Right cardiac atrium (tissue), 5 donors: ENCODE measurements around the gene ADAMTS17. TPM values are rescaled to one million over a fixed set of nuclear protein-coding genes. Genes with fewer than 3 reads are reported as not detected.
"Not testable (repeated sequence)": the region's sequence is repeated elsewhere in the genome, so short reads cannot be mapped to it uniquely, and the experiment has no call there.

Experiments
- ATAC-seq, 2 donors: fragments of 200-7000 bp; cut with Tn5 transposase; one replicate each; pipeline versions ENCODE4 v1.8.0 to v1.9.1; 2020; ENCODE audit warnings: moderate library complexity in 2 of 2, mild to moderate bottlenecking in 1 of 2
- DNase-seq, 3 donors: peaks; one replicate each; pipeline ENCODE4 v3.0.0-alpha.2; 2020
- H3K27ac ChIP-seq: one replicate; pipeline ENCODE4 v1.5.1; 2013; ENCODE audit warnings: mild to moderate bottlenecking, low read length, control low read depth, moderate library complexity
- H3K27me3 ChIP-seq: one replicate; pipeline ENCODE4 v1.6.1; 2013; ENCODE audit not compliant: control insufficient read depth, insufficient read depth
- H3K4me1 ChIP-seq: one replicate; pipeline ENCODE4 v1.6.1; 2013; ENCODE audit warnings: low read length; ENCODE audit not compliant: control insufficient read depth, insufficient read depth
- H3K4me3 ChIP-seq: one replicate; pipeline ENCODE4 v1.5.1; 2013; ENCODE audit warnings: low read length, control low read depth
- H3K9me3 ChIP-seq: one replicate; pipeline ENCODE4 v1.6.1; 2013; ENCODE audit warnings: low read length; ENCODE audit not compliant: control insufficient read depth
- WGBS: extraction: QIAGEN DNeasy Blood & Tissue Kit; methylation state at CpG from one replicate; pipeline ENCODE4 v1.1.7; 2013; 5-methylcytosine and 5-hydroxymethylcytosine counted together
- intact Hi-C, 4 donors: fragments of 100-400 bp; cut with DNase I; formaldehyde crosslinking; loops; one replicate each; pipeline versions ENCODE4 v1.11.0 to v1.14.0; 2022 to 2023
- polyA plus RNA-seq: library from polyadenylated mRNA; stranded (reverse); fragments of 200-250 nt; gene quantifications from one replicate; pipeline ENCODE4 v1.2.3, GENCODE V29; 2013
- total RNA-seq, 4 donors: library from RNA; stranded (reverse); fragmentation: NEBNext Ultra II Directional; extraction: Animal tissue kit (Norgen Biotek cat#: 25700); gene quantifications; one replicate each; pipeline ENCODE4 v1.2.1, GENCODE V29; 2021
- donor health status: healthy with polysubstance abuse.
- donor health status: DM: no; HTN: yes; CAD: no.
- donor health status: DM: no; HTN: no; CAD: no.
- donor health status: DM: no; HTN: yes; CAD: no; lungs with severe emphysema.
- donor health status: DM: yes; HTN: yes; CAD: no.

The ADAMTS17 gene
- total and polyA plus RNA-seq, 5 donors: 1.2 to 6.5 (median 2.6) TPM

DNA sequence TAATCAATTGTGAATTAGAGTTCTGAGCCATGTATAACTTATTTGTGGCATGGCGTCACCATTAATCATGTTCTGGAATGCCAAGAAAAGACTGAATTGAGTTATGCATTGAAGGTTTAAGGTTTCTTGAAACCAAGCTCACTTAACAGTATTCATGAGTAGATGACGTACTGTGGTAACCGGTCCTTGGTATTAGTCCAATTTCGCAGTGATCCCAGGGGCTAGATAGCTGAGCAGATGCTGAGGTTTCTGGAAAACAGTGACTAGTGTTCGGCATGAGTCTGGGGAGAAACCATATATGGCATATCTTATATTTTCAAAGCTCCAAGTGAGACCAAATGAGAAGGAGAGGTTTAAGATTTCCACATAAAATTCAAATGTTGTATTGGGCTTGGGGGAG, 390.3 kb downstream of the ADAMTS17 start:
- Histone ChIP-seq H3K4me1 (no peaks in the 10 kb centered on the region), H3K27me3 (no peaks in the 10 kb centered on the region), H3K9me3 (no peaks in the 10 kb centered on the region), H3K4me3 (no peak overlapping the region), H3K27ac (no peak overlapping the region)
- ATAC-seq: no peak
- intact Hi-C loops: loop anchor here in 1 of 4 donors (10.0 kb wide), 1 partner anchor 383 kb away; no protein-coding TSS in a partner anchor
- DNase-seq: no peak
- WGBS: 64% methylated on average over 5 of the region's 5 CpGs

DNA sequence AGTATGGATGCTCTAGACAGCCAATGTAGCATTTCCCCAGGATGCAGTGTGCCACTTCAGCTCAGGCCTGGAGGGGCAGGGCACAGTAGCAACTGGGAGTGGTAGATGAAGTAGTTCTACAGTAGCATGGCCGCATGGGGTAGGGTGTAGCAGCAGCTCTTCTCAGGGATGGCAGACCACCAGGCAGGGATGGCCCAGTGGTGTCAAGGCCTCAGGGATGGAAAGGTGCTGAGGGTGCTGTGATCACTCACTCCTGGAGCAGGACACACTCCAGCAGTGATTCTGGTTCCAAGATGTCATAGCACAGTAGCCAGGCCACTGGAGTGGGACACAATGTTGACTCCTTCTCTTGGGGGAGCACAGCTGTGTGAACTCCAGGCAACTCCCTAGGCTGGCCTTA, 397.6 kb downstream of the ADAMTS17 start:
- no peak overlapping the region for H3K4me3 ChIP-seq
- no peaks in the 10 kb centered on the region for H3K9me3 ChIP-seq
- no peaks in the 10 kb centered on the region for H3K4me1 ChIP-seq
- no peak overlapping the region for H3K27ac ChIP-seq
- no peak for DNase-seq
- 97% methylated on average over 1 of the region's 1 CpG for WGBS
- no peaks in the 10 kb centered on the region for H3K27me3 ChIP-seq
- intact Hi-C loops: no loop called here
- ATAC-seq: no peak

DNA sequence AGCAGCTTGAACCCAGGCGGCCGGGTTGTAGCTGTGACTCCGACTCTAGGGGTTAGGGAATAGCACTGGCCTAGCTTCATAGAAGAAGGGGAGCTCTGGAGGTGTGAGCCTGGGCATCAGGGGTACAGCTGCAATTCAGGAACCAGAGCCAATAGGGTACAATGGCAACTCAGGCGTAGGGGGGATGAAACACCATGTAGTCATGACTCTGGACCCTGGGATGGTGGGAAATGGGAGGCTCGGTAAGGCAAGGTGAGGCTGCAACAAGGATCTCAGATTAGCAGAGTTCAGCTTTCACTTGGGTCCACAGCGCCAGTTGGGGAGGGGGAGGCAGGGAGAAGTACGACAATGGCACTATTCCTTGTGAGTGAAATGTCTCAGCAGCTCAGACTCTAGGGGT, 398.3 kb downstream of the ADAMTS17 start:
- intact Hi-C loops: no loop called here
- WGBS: 94% methylated on average over 7 of the region's 7 CpGs
- ATAC-seq (no peak), DNase-seq (no peak)
- Histone ChIP-seq H3K27me3 (no peaks in the 10 kb centered on the region), H3K4me3 (no peak overlapping the region), H3K9me3 (no peaks in the 10 kb centered on the region), H3K27ac (no peak overlapping the region), H3K4me1 (no peaks in the 10 kb centered on the region)

DNA sequence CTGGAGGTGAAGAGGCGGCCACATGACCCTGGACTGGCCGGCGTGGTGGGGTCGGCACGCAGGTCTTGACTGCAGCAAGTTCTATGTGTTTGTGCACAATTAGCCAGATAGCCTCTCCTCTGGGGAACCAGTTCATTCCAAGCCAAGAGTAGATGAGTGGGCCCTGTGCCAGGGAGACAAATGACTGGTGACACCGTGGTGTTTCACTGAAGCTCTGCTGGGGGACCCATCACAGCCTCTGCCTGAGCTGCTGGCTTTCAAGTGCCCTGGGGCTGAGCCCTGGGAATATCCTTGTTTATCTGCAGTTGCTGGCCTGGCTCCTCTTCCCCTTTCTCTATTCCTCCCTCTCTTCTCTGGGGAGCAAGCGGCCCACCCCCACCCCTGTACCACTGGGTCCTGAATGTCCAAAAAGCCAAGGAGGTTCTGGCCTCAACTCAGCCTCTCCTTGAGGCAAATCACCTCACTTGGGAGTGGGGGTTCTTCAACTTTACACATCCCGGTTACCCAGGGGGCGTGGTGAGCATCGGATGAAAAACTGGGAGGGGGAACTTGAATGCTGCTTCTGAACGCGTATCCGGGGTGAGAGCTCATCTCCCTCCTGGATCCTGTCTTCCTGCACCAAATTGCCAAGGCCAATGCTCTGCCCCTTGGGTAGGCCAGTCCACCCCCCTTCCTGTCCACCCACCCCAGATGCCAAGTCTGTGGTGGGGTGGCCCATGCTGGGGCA, 408.9 kb downstream of the ADAMTS17 start:
- ATAC-seq (no peak), DNase-seq (peak in 2 of 3 donors; percentile 73 to 78)
- 60% methylated on average over 13 of the region's 13 CpGs for WGBS
- intact Hi-C loops: loop anchor here in 2 of 4 donors (5.0 to 10.0 kb wide), 3 partner anchors 202 to 412 kb away; partner anchors contain the start of gene ADAMTS17 (in 1 of the 2)
- H3K27ac ChIP-seq: no peak overlapping the region
- no peaks in the 10 kb centered on the region for H3K9me3 ChIP-seq
- no peak overlapping the region for H3K4me3 ChIP-seq
- H3K27me3 ChIP-seq: no peaks in the 10 kb centered on the region
- peaks cover 2% of the 10 kb centered on the region for H3K4me1 ChIP-seq

DNA sequence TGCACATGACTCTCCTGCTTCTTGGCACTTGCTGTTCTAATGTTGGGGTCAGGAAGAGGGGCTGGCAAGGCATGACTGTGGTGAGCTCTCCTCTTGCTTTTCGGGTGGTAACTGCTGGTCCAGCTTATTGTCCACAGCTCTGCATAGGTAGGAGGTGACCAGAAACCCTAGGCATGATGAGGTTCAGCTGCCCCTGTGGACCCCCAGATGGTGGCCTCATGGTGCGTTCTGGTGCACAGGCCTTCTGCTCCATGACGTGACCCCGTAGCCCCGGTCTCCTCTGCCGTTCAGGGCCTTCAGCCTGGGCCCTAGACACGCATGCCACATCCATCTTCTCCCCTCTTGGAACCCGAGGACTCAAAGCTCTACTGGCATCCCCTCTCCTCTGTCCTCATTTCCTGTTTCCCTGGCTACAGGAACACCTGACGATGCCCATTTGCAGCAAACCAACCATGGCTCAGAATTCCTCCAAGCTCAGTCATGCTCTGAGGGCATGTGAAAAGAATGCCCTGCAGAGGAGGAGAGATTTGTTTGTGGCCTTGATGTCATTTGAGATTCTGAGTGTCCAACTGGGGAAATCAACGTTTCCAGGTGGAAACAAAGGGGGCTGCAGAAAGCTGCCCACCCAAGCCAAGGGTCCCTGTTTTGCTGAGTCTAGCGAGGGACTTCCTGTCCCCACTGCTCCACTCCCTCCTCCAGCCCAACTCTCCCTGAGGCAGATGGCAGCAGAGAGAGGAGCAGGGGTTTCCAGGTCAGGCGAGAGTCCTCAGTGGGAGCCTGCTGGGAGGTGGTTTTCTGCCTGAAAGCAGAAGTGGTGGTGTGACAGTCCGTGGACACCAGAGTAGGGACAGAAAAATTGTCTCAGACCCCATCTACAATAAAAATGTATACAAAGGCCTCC, 409.8 kb downstream of the ADAMTS17 start:
- DNase-seq (no peak), ATAC-seq (no peak)
- H3K27ac ChIP-seq: no peak overlapping the region
- no peaks in the 10 kb centered on the region for H3K27me3 ChIP-seq
- H3K4me1 ChIP-seq: peaks cover 2% of the 10 kb centered on the region
- H3K4me3 ChIP-seq: no peak overlapping the region
- H3K9me3 ChIP-seq: no peaks in the 10 kb centered on the region
- intact Hi-C loops: loop anchor here in 2 of 4 donors (5.0 to 10.0 kb wide), 3 partner anchors 203 to 413 kb away; partner anchors contain the start of gene ADAMTS17 (in 1 of the 2)
- whole genome bisulfite sequencing: 87% methylated on average over 13 of the region's 13 CpGs

DNA sequence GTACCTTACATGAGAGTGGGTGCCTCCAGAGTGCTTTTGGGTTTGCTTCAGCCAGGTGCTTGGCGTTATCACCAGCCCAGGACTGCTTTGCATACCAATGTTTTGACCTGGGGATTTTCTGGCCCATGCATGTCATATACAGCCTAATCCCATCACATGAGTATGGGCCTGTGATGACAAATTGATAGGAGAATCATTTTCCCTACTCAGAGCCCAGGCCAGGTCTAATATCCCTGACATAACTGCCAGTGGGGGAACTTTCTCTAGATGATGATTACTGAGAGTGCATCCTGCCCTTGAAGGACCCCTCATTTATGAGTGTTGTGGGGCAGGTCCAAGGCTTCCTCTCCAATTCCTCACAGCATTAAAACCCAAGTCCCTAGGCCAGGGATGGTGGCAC, 411.1 kb downstream of the ADAMTS17 start:
- Histone ChIP-seq H3K4me3 (no peak overlapping the region), H3K9me3 (no peaks in the 10 kb centered on the region), H3K27ac (no peak overlapping the region), H3K27me3 (no peaks in the 10 kb centered on the region), H3K4me1 (peaks cover 5% of the 10 kb centered on the region)
- DNase-seq (no peak), ATAC-seq (no peak)
- intact Hi-C loops: loop anchor here in 2 of 4 donors (5.0 to 10.0 kb wide), 3 partner anchors 204 to 414 kb away; partner anchors contain the start of gene ADAMTS17 (in 1 of the 2)
- 92% methylated on average over 1 of the region's 1 CpG for WGBS

DNA sequence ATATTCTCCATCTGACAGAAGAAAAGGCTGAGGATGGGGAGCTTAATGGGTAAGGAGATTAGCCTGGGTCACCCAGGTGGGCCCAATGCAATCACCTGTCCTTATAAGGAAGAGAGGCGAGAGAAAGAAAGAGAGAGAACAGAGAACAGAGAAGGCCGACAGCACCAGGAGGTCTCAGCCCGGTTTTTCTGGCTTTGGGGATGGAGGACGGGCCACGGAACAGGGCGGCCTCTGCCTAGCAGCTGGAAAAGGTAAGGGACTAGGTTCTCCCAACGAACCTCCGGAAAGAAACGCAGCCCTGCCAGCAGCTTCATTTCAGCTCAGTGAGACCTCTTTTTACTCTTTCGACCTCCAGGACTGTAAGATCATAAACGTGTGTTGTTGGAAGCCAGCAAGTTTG, 412.5 kb downstream of the ADAMTS17 start:
- H3K27me3 ChIP-seq: no peaks in the 10 kb centered on the region
- intact Hi-C loops: no loop called here
- peaks cover 5% of the 10 kb centered on the region for H3K4me1 ChIP-seq
- no peak for ATAC-seq
- H3K4me3 ChIP-seq: no peak overlapping the region
- DNase-seq: peak in 1 of 3 donors; percentile 59
- no peaks in the 10 kb centered on the region for H3K9me3 ChIP-seq
- H3K27ac ChIP-seq: no peak overlapping the region
- WGBS: 87% methylated on average over 11 of the region's 11 CpGs

DNA sequence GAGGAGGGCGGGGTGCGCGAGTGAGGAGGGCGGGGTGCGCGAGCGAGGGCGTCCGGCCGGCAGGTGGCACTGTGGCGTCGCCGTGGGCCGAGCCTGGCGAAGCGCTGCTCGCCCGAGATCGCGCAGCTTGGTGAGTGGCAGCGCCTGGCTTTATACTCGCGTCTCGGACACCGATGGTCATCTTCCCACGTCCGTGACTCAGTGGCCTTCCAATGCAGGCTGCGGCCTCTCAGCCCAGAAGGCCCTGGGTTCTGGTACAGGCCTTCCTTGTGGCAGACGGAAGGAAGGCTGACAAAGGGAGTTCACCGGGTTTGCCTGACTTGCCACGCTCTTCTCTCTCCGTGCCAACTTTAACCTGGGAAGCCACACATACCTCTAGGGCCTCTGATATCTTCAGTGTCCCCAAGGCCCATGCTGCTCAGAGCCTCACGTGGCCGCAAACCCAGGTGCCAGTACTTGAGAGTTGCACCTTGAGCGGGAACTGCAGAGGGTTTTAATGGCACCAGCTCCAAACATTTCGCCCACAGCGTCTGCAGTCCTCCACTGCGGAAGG, 413.3 kb downstream of the ADAMTS17 start:
- peak overlapping the region; percentile 40 for H3K4me3 ChIP-seq
- 7% methylated on average over 36 of the region's 38 CpGs for WGBS
- intact Hi-C loops: no loop called here
- DNase-seq (peak; percentile 78 to 95 (median 95)), ATAC-seq (peak; percentile 86 to 92)
- H3K27me3 ChIP-seq: no peaks in the 10 kb centered on the region
- H3K27ac ChIP-seq: peak overlapping the region; percentile 19
- H3K9me3 ChIP-seq: no peaks in the 10 kb centered on the region
- peaks cover 5% of the 10 kb centered on the region for H3K4me1 ChIP-seq

DNA sequence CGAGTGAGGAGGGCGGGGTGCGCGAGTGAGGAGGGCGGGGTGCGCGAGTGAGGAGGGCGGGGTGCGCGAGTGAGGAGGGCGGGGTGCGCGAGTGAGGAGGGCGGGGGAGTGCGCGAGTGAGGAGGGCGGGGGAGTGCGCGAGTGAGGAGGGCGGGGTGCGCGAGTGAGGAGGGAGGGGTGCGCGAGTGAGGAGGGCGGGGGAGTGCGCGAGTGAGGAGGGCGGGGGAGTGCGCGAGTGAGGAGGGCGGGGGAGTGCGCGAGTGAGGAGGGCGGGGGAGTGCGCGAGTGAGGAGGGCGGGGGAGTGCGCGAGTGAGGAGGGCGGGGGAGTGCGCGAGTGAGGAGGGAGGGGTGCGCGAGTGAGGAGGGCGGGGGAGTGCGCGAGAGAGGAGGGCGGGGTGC, 415.2 kb downstream of the ADAMTS17 start:
- no CpG with 5 or more reads among the region's 48 CpGs for WGBS
- ATAC-seq, H3K9me3 ChIP-seq, H3K27ac ChIP-seq, H3K27me3 ChIP-seq, H3K4me1 ChIP-seq, DNase-seq, intact Hi-C loops: not testable (repeated sequence)
- H3K4me3 ChIP-seq: peak overlapping the region; percentile 47

DNA sequence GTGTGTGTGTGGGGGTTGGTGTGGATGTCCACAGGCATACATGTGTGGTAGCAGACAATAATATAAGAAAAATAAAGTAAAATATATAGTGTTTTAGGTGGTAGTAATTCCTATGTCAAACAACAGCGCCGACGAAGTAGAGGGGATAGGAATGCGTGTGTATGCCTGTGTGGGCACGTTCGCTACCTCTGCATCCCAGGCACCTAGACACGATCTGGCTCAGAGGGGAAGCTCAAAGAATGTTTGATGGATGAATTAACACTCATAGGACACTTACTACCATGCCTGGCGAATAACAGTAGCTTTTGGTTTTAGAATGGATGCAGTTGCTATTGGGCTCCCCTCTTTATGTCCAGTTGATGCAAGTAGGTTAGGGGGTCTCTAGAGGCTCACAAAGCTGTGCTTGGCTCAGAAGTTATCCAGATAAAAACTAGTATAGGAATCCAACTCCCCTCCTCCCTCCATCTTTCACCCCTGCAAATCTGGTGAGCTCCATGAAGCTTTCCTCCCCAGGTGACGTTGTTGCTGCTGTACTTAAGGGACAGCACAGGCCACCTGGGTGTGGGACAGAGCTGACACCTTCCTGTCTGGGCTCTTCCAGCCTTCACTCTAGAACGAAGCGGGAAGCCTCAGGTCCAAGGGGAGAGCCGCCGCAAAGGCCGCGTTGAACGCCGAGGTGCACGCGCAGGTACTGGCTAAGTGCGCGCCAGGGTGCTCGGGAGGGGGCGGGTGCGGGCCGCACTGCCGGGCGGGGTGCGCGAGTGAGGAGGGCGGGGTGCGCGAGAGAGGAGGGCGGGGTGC, 415.9 kb downstream of the ADAMTS17 start:
- peaks cover 5% of the 10 kb centered on the region for H3K4me1 ChIP-seq
- ATAC-seq (peak; percentile 77 to 88), DNase-seq (peak; percentile 75 to 92 (median 86))
- H3K27ac ChIP-seq: peak overlapping the region; percentile 11
- WGBS: 14% methylated on average over 32 of the region's 33 CpGs
- H3K9me3 ChIP-seq: no peaks in the 10 kb centered on the region
- H3K4me3 ChIP-seq: peak overlapping the region; percentile 47
- intact Hi-C loops: no loop called here
- no peaks in the 10 kb centered on the region for H3K27me3 ChIP-seq
